ENCODE data around the gene BSX.

Gene BSX

DNA sequence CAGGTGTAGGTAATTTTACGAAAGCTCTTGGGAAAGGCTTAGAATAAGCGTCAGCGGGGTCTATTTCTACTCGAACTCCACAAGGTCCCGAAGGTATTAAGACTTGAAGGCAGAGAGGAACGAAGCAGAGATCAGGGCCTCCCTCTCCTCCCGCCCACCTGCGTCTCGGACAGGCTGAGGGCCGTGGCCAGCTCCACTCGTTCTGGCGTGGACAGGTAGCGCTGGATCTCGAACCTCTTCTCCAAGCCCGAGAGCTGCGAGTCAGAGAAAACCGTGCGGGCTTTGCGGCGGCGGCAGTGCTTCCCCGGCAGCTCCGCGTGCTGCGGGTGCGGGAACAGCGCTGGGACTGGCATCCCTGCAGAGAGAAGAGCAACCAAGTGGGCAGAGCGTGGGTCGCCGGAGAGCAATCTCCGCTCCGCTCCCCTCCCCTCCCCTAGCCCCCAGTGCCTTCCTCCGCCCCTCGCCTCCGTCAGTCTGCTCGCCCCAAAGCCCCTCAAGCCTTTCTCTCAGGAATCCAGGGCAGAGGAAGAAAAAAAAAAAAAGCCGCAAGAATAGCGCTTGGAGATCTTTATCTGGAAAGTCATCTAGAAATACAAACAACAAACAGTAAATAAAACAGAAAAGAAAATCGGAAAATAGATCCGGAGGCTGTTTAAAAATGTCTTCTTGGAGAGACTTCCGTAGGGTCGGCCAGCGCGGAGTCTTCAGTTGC lies 2.4 kb downstream of the BSX start:
- Mint-ChIP-seq H3K36me3 (ENCODE audit: low read depth) (peaks cover 15% of the 10 kb centered on the region), H3K27me3 (ENCODE audit: low read depth) (peaks cover 97% of the 10 kb centered on the region), H3K4me3 (no peak overlapping the region), H3K4me1 (ENCODE audit: low read depth) (peaks cover 27% of the 10 kb centered on the region), H3K9me3 (peaks cover 5% of the 10 kb centered on the region), H3K27ac (no peak overlapping the region)

DNA sequence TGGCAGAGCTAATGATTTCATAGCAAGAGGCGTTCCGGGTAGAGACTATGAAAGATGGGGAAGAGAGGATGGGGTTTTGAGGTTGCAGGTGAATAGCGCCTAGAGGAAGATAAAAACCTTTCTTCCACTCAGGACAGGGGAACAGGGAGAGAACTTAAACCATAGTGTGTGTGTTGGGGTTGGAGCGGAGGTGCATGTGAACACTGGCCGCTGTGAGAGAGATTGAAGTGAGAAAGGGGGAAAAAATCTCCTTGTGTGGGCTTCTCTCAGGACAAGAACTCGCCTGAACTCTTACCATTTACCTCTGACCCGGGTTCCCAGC lies 3.4 kb downstream of the BSX start:
- Mint-ChIP-seq H3K4me3 (no peak overlapping the region), H3K9me3 (peaks cover 5% of the 10 kb centered on the region), H3K4me1 (ENCODE audit: low read depth) (peaks cover 19% of the 10 kb centered on the region), H3K27me3 (ENCODE audit: low read depth) (peaks cover 97% of the 10 kb centered on the region), H3K36me3 (ENCODE audit: low read depth) (peaks cover 15% of the 10 kb centered on the region), H3K27ac (peak overlapping the region; percentile 29)

DNA sequence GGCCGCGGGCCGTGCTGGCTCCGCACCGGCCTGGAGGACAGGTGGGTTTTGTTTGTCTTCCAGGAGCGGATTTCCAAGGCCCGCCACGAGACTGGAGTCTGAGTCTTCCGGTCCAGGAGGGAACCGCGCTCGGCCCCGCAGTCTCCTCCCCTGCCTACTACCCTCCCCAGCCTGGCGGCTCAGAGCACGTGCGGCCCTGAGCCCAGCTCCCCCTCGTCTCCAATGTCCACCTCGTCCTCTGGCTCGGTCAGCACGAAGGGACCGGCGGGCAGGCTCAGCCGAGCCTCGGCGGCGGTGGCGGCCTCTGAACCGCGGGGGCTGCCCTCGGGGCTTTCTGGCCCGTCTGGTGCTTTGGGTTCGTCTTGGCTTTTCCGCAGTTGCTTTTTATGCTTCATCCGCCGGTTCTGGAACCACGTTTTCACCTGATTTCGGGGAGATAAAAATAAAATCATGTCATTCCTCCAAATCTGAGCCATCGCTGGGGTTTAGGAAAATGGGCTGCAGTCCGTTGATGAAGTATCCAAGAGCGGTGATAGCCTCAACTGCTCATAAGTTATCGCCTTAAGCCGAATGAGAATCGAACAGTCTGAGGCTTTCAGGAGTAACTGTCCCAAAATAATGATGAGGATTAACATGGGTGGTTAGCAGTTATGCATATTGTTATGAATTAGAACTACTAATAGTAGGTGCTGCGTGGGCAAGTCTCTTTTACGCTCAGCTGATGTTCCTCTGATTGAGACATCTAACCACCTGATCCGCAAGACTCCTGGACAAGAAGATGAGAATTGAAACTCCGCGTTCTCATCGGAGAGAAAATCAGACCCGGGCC lies 4.0 kb downstream of the BSX start:
- Mint-ChIP-seq H3K36me3 (ENCODE audit: low read depth) (peaks cover 15% of the 10 kb centered on the region), H3K4me1 (ENCODE audit: low read depth) (peaks cover 15% of the 10 kb centered on the region), H3K9me3 (peaks cover 5% of the 10 kb centered on the region), H3K4me3 (no peak overlapping the region), H3K27ac (peak overlapping the region; percentile 29), H3K27me3 (ENCODE audit: low read depth) (peaks cover 96% of the 10 kb centered on the region)

DNA sequence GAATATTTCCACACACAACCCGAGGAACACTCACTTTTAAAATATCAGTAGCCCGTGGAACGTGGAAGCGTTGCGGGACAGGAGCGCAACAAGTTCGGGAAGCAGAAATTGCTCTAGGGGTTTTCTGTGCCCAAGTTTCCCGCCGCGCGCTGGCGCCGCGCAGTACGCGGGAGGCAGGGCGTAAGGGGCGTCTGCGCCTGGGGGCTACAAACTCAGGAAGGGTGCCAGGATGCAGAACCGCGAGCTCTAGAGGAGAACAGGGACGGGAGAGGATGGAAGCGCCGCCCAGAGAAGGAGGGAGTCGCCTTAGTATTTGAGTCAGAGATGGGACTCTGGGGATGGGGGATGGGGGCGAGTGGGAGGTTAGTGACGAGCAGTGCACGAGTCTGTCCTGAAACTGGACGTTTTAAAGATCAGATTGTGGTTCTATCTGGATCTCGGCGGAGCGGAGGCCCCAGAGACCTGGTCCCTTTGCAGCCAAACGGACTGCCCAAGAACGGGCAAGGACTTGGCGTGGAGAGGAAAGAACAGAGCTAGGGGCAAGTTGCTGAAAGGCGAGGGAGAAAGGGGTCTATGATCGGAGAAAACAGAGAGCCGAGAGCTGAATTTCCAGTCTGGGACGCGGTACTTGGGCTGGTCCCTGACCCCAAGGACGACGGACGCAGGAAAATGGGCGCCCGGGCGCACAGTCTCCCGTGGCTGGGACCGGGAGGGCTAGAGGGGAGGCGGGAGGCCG lies 4.7 kb downstream of the BSX start:
- H3K27ac Mint-ChIP-seq, result peak overlapping the region; percentile 89
- H3K4me3 Mint-ChIP-seq, result peak overlapping the region; percentile 36
- peaks cover 15% of the 10 kb centered on the region for H3K4me1 Mint-ChIP-seq (ENCODE audit: low read depth)
- H3K36me3 Mint-ChIP-seq (ENCODE audit: low read depth), result peaks cover 11% of the 10 kb centered on the region
- peaks cover 5% of the 10 kb centered on the region for H3K9me3 Mint-ChIP-seq
- H3K27me3 Mint-ChIP-seq (ENCODE audit: low read depth), result peaks cover 88% of the 10 kb centered on the region

DNA sequence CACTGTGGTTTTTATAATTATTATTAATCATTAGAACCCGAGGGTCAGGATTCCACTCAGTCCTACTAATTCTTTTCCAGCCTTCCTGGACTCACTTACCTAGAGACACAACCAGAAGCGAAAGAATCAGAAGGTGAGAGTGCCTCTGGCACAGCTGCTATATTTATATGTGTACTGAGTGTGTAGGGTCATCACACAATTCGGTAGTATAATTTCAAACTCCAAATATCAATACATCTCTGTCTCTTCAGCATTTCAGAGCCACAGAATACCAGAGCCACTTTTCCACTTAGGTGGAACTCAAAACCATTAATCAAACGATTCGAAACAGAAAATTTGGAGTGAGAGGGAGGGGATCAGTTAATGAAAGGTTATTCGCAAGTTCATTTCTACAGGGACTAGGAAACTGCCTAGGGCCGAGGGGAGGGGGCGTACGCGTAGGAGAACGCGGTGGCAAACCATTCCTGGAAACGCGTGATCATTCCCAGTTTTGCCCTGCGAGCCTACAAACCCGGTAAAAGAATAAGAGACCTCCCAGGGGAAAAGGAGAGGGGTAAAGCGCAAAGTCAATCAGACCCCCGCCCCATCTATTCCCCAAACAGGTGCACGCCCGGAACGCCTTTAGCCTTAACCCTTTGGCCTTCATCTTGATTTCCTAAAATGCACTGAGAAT lies 5.4 kb downstream of the BSX start:
- H3K4me3 Mint-ChIP-seq, result peak overlapping the region; percentile 36
- H3K27me3 Mint-ChIP-seq (ENCODE audit: low read depth), result peaks cover 83% of the 10 kb centered on the region
- peaks cover 12% of the 10 kb centered on the region for H3K4me1 Mint-ChIP-seq (ENCODE audit: low read depth)
- H3K36me3 Mint-ChIP-seq (ENCODE audit: low read depth), result peaks cover 11% of the 10 kb centered on the region
- peak overlapping the region; percentile 89 for H3K27ac Mint-ChIP-seq
- peaks cover 5% of the 10 kb centered on the region for H3K9me3 Mint-ChIP-seq

DNA sequence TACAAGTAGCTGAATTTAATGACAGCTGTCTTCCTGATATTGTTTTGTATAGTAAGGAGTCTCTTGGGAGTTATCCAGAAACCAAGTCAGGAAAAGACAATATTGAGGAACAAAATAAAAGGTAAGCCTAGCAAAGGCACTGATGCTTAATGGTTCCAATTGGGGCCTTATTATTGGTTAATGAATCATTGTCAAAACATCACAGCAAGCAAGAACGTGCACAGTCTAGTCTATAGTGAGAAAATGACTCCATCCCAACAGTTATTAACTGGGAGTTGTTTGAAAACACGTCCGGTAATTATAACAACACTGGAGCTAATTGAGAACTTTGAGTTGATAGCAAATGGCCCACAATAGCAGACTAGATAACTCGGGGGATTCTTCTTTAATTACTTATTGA lies 17.7 kb downstream of the BSX start:
- no peaks in the 10 kb centered on the region for H3K36me3 Mint-ChIP-seq (ENCODE audit: low read depth)
- H3K27me3 Mint-ChIP-seq (ENCODE audit: low read depth), result peaks cover 36% of the 10 kb centered on the region
- H3K4me1 Mint-ChIP-seq (ENCODE audit: low read depth), result no peaks in the 10 kb centered on the region
- H3K4me3 Mint-ChIP-seq, result no peak overlapping the region
- H3K9me3 Mint-ChIP-seq, result no peaks in the 10 kb centered on the region
- H3K27ac Mint-ChIP-seq, result no peak overlapping the region

DNA sequence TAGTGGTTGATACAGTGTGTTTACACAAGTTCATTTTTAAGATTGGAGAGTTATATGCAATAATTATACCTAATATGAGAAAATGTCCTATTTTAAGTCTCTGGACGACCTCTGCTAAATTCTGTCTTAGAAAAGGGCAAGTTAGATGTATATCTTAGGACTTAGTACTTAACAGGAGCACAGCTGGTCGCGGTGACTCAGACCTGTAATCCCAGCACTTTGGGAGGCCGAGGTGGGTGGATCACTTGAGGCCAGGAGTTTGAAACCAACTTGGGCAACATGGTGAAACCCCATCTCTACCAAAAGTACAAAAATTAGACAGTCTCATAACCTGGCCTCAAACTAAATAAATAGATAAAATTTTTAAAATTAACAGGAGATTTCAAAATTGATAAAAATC lies 27.2 kb downstream of the BSX start:
- H3K36me3 Mint-ChIP-seq (ENCODE audit: low read depth), result no peaks in the 10 kb centered on the region

DNA sequence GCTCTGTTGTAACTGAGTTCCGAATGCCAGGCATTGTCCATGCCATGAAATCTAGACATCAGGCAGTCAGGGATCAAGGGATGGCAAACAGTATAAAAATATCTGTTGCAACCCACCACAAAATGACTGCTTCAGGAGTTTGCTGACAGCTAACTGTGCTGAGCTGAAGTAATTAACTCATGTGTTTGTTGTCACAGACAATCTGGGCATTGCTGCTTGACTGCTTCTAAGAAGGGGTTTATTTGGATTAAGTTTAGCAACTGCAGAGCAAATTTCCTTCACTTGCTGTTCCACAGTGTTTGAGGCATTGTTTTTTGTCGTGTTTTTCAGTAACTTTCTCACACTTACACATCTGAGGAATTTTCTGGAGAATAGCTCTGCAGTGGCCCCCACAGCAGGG lies 30.4 kb downstream of the BSX start:
- no peaks in the 10 kb centered on the region for H3K27me3 Mint-ChIP-seq (ENCODE audit: low read depth)
- no peaks in the 10 kb centered on the region for H3K36me3 Mint-ChIP-seq (ENCODE audit: low read depth)
- H3K4me1 Mint-ChIP-seq (ENCODE audit: low read depth), result peaks cover 3% of the 10 kb centered on the region
- H3K27ac Mint-ChIP-seq, result no peak overlapping the region
- no peaks in the 10 kb centered on the region for H3K9me3 Mint-ChIP-seq
- no peak overlapping the region for H3K4me3 Mint-ChIP-seq

More for the DNA sequence above, 27.2 kb downstream of the BSX start:
- Mint-ChIP-seq H3K4me3 (no peak overlapping the region), H3K9me3 (no peaks in the 10 kb centered on the region), H3K27ac (no peak overlapping the region), H3K27me3 (ENCODE audit: low read depth) (no peaks in the 10 kb centered on the region), H3K4me1 (ENCODE audit: low read depth) (no peaks in the 10 kb centered on the region)

DNA sequence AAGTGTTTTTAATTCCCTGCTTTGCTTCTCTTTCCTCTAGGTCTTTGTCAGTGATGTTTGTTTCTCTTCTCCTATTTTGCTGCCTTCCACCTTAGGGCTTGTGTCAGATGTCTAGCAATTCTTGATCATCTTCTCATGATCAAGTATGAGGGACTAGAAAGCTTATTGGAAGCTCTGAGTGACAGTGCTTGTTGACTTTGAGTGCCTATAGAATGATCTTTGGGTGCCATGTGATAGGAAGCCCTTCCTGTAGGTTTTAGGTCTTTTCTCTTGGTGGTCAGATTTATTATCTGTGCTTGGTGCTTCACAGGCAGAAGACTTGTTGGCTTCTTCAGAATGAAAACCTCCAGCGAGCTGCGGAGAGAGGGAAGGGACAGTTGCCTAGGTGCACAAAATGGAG lies 43.1 kb downstream of the BSX start:
- Mint-ChIP-seq H3K36me3 (ENCODE audit: low read depth) (peaks cover 2% of the 10 kb centered on the region), H3K9me3 (no peaks in the 10 kb centered on the region), H3K4me1 (ENCODE audit: low read depth) (no peaks in the 10 kb centered on the region), H3K4me3 (no peak overlapping the region), H3K27me3 (ENCODE audit: low read depth) (no peaks in the 10 kb centered on the region), H3K27ac (no peak overlapping the region)

DNA sequence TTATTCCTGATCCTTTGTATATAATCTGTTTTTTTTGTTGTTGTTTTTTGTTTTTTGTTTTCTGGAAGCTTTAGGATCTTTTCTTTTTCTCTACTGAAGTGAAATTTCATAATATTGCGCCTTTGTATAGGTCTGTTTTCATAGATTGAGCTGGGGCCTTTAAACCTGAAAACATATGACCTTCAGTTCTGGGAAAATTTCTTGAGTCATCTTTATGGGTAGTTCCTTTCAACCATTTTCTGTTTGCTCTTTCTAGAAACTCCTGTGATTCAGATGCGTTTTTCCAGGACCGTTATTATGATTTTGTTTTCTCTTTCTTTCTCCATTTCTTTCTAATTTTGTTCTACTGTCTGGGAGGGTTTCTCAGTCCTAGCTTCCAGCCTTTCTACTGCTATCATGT lies 43.7 kb downstream of the BSX start:
- no peak overlapping the region for H3K27ac Mint-ChIP-seq
- peaks cover 2% of the 10 kb centered on the region for H3K36me3 Mint-ChIP-seq (ENCODE audit: low read depth)
- H3K4me3 Mint-ChIP-seq, result no peak overlapping the region
- no peaks in the 10 kb centered on the region for H3K4me1 Mint-ChIP-seq (ENCODE audit: low read depth)
- no peaks in the 10 kb centered on the region for H3K9me3 Mint-ChIP-seq
- no peaks in the 10 kb centered on the region for H3K27me3 Mint-ChIP-seq (ENCODE audit: low read depth)

DNA sequence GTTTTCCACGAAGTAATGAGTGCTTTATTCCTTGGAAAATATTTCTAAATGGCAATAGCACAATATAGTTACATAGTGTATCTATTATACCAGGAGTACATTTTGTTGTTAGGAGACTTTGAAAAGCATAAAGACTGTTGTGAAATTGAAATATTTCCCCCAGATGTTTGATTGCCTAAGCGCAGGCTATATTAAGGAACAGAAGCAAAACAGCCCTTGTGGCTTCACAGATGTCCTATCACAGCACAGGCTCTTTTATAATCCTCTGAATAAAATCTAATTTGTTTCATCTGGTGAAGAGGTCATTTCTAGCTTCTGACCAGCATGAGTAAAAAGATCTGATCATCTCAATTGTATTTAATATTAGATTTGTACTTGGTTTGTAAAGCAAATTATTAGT lies 48.2 kb downstream of the BSX start:
- peaks cover 2% of the 10 kb centered on the region for H3K36me3 Mint-ChIP-seq (ENCODE audit: low read depth)
- no peaks in the 10 kb centered on the region for H3K9me3 Mint-ChIP-seq
- H3K27me3 Mint-ChIP-seq (ENCODE audit: low read depth), result peaks cover 4% of the 10 kb centered on the region
- no peak overlapping the region for H3K27ac Mint-ChIP-seq
- no peaks in the 10 kb centered on the region for H3K4me1 Mint-ChIP-seq (ENCODE audit: low read depth)
- no peak overlapping the region for H3K4me3 Mint-ChIP-seq

DNA sequence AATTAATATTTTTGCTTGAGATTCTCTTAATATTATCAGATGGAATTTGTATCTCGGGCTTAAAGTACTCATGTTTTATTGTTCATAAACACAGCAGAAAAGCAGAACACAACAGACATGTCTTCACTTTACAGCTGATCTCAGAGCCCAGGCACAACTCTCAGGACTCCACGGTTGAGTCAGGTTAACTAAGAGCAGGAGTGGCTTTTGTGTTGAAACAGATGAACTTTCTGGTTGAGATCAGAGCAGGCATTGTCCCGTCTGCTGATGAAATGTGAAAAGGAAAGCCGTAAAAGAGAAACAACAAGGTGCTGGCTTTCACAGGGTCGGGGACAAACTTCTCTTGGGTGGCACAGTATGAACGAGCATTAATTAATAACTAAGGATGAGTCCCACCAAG lies 50.1 kb downstream of the BSX start:
- Mint-ChIP-seq H3K27me3 (ENCODE audit: low read depth) (peaks cover 4% of the 10 kb centered on the region), H3K9me3 (no peaks in the 10 kb centered on the region), H3K27ac (no peak overlapping the region), H3K36me3 (ENCODE audit: low read depth) (peaks cover 2% of the 10 kb centered on the region), H3K4me3 (no peak overlapping the region), H3K4me1 (ENCODE audit: low read depth) (no peaks in the 10 kb centered on the region)

Measured in T-helper 1 cell treated with Interleukin-12 subunit alpha and Interleukin-12 subunit beta and Interleukin-4 antibody, amounts not matched to agents 30 μg/mL and 1 μg/mL, for 36 hours (primary cell).